ENCODE results near the gene SASH3.

DNA sequence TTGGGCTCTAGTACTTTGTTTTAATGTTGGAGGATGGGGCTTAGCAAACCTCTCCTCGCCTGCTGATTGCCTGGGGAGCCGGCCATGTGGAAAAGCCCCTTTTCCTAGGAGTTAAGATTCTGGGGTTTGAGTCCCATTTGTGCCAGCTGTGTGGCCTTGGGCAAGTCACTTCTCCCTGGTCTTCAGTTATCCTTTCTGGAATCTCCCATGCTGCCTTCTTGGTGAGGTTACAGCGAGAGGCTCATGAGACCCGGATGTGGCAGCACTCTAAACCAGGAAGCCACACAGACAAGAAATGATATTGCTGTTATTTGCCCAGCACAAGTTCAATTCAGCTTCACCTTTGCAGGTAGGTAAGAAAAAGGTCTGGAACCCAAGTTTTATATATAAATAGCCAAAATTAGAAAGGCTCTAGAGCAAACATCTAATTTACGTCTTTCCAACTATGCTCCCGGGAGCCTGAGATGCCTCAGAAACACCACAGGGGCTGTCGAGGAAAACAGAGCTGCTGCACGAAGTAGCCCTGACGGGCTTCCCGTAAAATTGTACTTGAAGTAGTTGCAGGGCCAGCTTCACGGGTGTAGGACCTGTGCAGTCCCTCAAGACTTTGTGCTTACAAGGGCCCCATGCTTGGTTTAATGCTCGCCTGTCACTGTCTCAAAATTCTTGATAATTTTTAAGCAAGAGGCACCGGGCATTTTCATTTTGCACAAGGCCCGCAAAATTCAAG is 8.3 kb upstream of the SASH3 start:
- TF ChIP-seq, protein P1, sequence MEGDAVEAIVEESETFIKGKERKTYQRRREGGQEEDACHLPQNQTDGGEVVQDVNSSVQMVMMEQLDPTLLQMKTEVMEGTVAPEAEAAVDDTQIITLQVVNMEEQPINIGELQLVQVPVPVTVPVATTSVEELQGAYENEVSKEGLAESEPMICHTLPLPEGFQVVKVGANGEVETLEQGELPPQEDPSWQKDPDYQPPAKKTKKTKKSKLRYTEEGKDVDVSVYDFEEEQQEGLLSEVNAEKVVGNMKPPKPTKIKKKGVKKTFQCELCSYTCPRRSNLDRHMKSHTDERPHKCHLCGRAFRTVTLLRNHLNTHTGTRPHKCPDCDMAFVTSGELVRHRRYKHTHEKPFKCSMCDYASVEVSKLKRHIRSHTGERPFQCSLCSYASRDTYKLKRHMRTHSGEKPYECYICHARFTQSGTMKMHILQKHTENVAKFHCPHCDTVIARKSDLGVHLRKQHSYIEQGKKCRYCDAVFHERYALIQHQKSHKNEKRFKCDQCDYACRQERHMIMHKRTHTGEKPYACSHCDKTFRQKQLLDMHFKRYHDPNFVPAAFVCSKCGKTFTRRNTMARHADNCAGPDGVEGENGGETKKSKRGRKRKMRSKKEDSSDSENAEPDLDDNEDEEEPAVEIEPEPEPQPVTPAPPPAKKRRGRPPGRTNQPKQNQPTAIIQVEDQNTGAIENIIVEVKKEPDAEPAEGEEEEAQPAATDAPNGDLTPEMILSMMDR (IDR thresholded peaks at IDR 0.05): no peak
- no peak for TF ChIP-seq POLR2A (IDR thresholded peaks at IDR 0.05)
